Left lung (tissue), 10 donors: ENCODE results near the gene TGFB2. TPM values are rescaled to one million over a fixed set of nuclear protein-coding genes. Genes with fewer than 3 reads are reported as not detected.

Experiments used
- ATAC-seq: fragments of 200-7000 bp; cut with Tn5 transposase; one replicate; pipeline ENCODE4 v1.9.1; 2020; ENCODE audit warnings: moderate library complexity
- DNase-seq, 4 donors: peaks; one replicate each; pipeline ENCODE4 v3.0.0-alpha.2; 2013 to 2020
- H3K27ac ChIP-seq, 2 donors: fragments of 200-600 bp; sonication (generic) in 1 of 2; one replicate each; pipeline versions ENCODE4 v1.5.0 to v1.8.0; 2020 to 2021
- H3K27me3 ChIP-seq, 2 donors: fragments of 200-600 bp; sonication (generic) in 1 of 2; one replicate each; pipeline versions ENCODE4 v1.5.0 to v1.8.0; 2020 to 2021
- H3K36me3 ChIP-seq, 2 donors: fragments of 200-600 bp; sonication (generic) in 1 of 2; one replicate each; pipeline versions ENCODE4 v1.5.0 to v1.8.0; 2020 to 2021
- H3K4me1 ChIP-seq, 2 donors: fragments of 200-600 bp; one replicate each; pipeline ENCODE4 v1.8.0; 2021
- H3K4me3 ChIP-seq, 2 donors: fragments of 200-600 bp; sonication (generic) in 1 of 2; one replicate each; pipeline versions ENCODE4 v1.5.0 to v1.8.0; 2020 to 2021; ENCODE audit warnings: mild to moderate bottlenecking in 1 of 2
- H3K9me3 ChIP-seq, 2 donors: fragments of 200-600 bp; sonication (generic) in 1 of 2; one replicate each; pipeline versions ENCODE4 v1.5.0 to v1.8.0; 2020 to 2021
- intact Hi-C, 2 donors: fragments of 100-400 bp; cut with DNase I; formaldehyde crosslinking; loops; one replicate each; pipeline versions ENCODE4 v1.11.2 to v1.14.2; 2022
- polyA plus RNA-seq, 6 donors: library from polyadenylated mRNA; unstranded; fragments of 120-200 nt; gene quantifications; one replicate each; pipeline ENCODE4 v1.2.1, GENCODE V29; 2013; ENCODE audit not compliant: insufficient read length in 6 of 6
- total RNA-seq, 2 donors: library from RNA; stranded (reverse); fragmentation: NEBNext Ultra II Directional; extraction: Animal tissue kit (Norgen Biotek cat#: 25700); gene quantifications; one replicate each; pipeline ENCODE4 v1.2.1, GENCODE V29; 2021
- TF ChIP-seq, protein P1 (sequence below), 2 donors: fragments of 200-600 bp; sonication (generic) in 1 of 2; IDR thresholded peaks; one replicate each; pipeline versions ENCODE4 v1.5.0 to v1.8.0; 2021; ENCODE audit warnings: antibody characterized with exemption in 2 of 2
- donor health status: DM: no; HTN: yes; CAD: no.
- donor health status: DM: no; HTN: no; CAD: no.

Gene TGFB2
- total and polyA plus RNA-seq, 8 donors, result 9.8 to 177 (median 136) TPM

DNA sequence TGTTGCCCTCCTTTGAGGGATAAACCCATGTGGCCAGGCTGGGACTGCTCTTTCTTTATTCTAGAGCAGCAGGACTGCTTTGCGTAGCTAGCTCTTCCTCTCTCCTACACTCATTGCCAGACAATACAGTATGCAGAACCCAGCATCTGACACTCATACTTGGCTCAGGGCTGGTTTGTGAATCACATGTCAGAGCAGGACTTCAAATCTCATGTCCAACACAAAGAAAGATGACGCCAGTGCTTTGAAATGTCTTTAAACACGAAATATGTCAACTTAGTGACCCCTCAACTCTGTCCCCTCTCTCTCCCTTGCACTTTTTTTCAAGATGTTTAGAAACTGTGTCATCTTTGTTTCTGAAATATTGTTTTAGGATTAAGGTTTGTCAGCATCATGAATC, 135.0 kb downstream of the TGFB2 start:
- Histone ChIP-seq H3K4me3 (no peak overlapping the region), H3K27me3 (no peaks in the 10 kb centered on the region), H3K4me1 (peaks cover 14 to 20% of the 10 kb centered on the region in 2 donors), H3K36me3 (no peaks in the 10 kb centered on the region), H3K9me3 (no peaks in the 10 kb centered on the region), H3K27ac (peak overlapping the region; percentile 50)
- TF ChIP-seq, protein P1, sequence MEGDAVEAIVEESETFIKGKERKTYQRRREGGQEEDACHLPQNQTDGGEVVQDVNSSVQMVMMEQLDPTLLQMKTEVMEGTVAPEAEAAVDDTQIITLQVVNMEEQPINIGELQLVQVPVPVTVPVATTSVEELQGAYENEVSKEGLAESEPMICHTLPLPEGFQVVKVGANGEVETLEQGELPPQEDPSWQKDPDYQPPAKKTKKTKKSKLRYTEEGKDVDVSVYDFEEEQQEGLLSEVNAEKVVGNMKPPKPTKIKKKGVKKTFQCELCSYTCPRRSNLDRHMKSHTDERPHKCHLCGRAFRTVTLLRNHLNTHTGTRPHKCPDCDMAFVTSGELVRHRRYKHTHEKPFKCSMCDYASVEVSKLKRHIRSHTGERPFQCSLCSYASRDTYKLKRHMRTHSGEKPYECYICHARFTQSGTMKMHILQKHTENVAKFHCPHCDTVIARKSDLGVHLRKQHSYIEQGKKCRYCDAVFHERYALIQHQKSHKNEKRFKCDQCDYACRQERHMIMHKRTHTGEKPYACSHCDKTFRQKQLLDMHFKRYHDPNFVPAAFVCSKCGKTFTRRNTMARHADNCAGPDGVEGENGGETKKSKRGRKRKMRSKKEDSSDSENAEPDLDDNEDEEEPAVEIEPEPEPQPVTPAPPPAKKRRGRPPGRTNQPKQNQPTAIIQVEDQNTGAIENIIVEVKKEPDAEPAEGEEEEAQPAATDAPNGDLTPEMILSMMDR (IDR thresholded peaks at IDR 0.05), result no peak
- peak; percentile 52 for ATAC-seq
- intact Hi-C loops, result no loop called here
- DNase-seq, result peak in 1 of 4 donors; percentile 43

DNA sequence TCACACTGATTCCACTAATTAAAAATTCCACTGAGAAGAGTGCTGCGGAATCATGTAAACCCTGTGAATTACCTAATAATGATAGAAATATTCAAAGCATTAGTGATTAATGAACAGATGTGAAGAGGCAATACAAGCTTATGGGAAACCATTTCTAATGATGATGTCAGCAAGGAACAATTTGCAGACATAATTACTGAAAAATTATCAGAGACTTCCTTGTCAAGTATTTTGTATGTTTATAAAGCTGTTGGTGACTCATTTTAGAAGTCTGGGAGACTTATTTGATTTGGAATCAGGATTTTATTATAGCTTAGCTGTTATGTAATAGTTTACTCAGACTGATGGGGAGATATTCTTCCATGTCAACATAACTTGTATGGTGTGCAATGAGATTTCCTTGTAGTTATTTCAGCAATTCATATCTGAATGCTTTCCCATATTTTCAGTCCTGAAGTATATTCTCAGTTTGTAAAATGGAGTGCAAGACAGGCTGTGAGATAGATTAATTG, 135.5 kb downstream of the TGFB2 start:
- TF ChIP-seq, protein P1 (IDR thresholded peaks at IDR 0.05), result no peak
- DNase-seq (no peak), ATAC-seq (peak; percentile 74)
- H3K27ac ChIP-seq, result peak overlapping the region; percentile 50
- H3K36me3 ChIP-seq, result no peaks in the 10 kb centered on the region
- H3K4me1 ChIP-seq, result peaks cover 14 to 20% of the 10 kb centered on the region in 2 donors
- H3K9me3 ChIP-seq, result no peaks in the 10 kb centered on the region
- no peaks in the 10 kb centered on the region for H3K27me3 ChIP-seq
- intact Hi-C loops, result no loop called here
- no peak overlapping the region for H3K4me3 ChIP-seq

DNA sequence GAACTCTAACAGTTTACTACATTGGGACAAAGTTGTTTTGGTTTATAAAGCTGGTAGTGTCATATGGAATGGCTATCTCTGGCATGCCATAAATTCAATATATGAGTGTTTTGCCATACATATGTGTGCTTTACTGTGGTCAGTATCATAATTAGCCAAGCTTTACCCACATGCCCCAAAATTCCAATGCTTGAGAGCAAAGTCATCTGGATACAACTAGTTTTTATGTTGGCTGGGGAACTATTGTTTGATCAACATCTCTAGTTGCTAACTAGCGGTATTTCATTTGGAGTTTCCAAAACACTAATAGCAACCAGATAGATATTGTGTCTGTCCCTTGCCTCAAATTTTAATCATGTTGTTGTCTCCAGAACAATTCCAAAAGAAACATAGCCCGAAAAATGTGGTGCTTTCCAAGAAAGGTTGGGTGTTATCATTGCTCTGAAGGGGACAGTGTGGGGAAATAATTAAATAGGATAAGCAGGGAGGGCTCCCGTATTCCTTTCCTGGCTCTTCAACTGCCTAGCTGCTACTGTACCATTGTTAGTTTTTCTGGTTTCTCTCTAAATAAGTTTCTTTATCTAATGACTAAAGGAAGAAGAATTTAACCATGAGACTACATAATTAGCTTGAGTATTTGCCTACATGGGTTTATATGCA, 136.1 kb downstream of the TGFB2 start:
- Histone ChIP-seq H3K36me3 (no peaks in the 10 kb centered on the region), H3K4me3 (no peak overlapping the region), H3K27ac (peak overlapping the region in 1 of 2 donors; percentile 50), H3K9me3 (no peaks in the 10 kb centered on the region), H3K4me1 (peaks cover 14 to 20% of the 10 kb centered on the region in 2 donors), H3K27me3 (no peaks in the 10 kb centered on the region)
- no peak for DNase-seq
- TF ChIP-seq, protein P1 (IDR thresholded peaks at IDR 0.05), result no peak
- peak; percentile 22 for ATAC-seq
- intact Hi-C loops, result no loop called here

DNA sequence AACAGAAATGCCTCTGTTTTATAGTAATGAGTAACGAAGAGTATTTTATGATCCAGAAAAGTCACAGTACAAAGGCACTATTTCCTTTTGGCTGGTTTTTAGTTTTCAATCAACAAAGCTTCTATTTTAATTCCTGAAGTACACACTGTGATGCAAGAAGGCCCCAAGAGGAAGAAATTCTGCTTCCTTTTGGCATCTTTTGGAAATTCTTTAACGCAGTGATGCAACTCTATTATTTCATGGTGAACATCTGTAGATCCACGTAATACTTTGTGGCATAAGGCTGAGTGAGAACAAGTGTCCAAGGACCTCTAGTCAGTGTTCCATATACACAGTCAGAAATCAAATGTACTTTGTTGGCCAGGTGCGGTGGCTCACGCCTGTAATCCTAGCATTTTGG, 137.5 kb downstream of the TGFB2 start:
- no peak for ATAC-seq
- H3K27ac ChIP-seq, result no peak overlapping the region
- intact Hi-C loops, result no loop called here

DNA sequence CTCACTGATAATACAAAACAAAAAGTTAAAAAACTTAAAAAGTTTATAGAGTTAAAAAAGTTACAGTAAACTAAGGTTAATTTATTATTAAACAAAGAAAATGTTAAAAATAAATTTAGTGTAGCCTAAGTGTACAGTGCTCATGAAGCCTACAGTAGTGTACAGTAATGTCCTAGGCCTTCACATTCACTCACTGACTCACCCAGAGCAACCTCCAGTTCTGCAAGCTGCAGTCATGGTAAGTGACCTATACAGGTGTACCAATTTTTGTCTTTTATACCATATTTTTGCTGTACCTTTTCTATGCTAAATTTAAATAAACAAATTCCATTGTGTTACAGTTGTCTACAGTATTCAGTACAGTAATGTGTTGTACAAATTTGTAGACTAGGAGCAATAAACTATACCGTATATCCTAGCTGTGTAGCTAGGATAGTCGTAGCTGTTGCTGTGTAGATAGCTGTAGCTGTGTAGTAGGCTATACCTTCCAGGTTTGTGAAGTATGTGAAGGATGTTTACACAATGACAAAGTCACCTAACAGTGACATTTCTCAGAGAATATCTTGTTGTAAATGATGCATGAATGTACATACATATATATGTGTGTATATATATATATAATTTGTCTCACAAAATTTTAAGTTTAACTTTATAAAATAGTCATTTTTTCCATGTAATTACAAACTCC, 140.2 kb downstream of the TGFB2 start:
- Histone ChIP-seq H3K4me1 (peaks cover 10% of the 10 kb centered on the region in 2 donors), H3K9me3 (no peaks in the 10 kb centered on the region), H3K27me3 (no peaks in the 10 kb centered on the region), H3K27ac (no peak overlapping the region), H3K4me3 (no peak overlapping the region), H3K36me3 (no peaks in the 10 kb centered on the region)
- TF ChIP-seq, protein P1 (IDR thresholded peaks at IDR 0.05), result no peak
- DNase-seq (no peak), ATAC-seq (no peak)
- intact Hi-C loops, result no loop called here

More for the DNA sequence above, 137.5 kb downstream of the TGFB2 start:
- Histone ChIP-seq H3K4me1 (peaks cover 14 to 20% of the 10 kb centered on the region in 2 donors), H3K36me3 (no peaks in the 10 kb centered on the region), H3K4me3 (no peak overlapping the region), H3K27me3 (no peaks in the 10 kb centered on the region), H3K9me3 (no peaks in the 10 kb centered on the region)
- TF ChIP-seq, protein P1 (IDR thresholded peaks at IDR 0.05), result no peak
- no peak for DNase-seq
